ENCODE results near the gene LIN7B.
A peak's percentile ranks its signal among the peaks of the same experiment; 100 is the strongest.
"Not testable (repeated sequence)": the region's sequence is repeated elsewhere in the genome, so short reads cannot be mapped to it uniquely, and the experiment has no call there.

Gene LIN7B

GRCh38 chr19:49113762-49114629 lies at the start of gene LIN7B:
Gene LIN7B, plus strand, starts transcription at chr19:49114370. Its CDS starts 35 bp downstream, at chr19:49114405.
- DNase-seq (ENCODE audit: low read depth in 2 of 2): peak; percentile 57 to 69

GRCh38 chr19:49064768-49065611 lies 49.2 kb upstream of the LIN7B start, which contains the start of gene NTF4:
Gene NTF4, minus strand, starts transcription at chr19:49064818. Its CDS starts 2,821 bp downstream, at chr19:49061997.
- no peak for DNase-seq (ENCODE audit: low read depth in 2 of 2)

- no peak for DNase-seq (ENCODE audit: low read depth in 2 of 2)
Measured at GRCh38 chr19:49065905-49066512, 48.2 kb upstream of the LIN7B start.

GRCh38 chr19:49067554-49067953 lies 46.6 kb upstream of the LIN7B start:
- no peak for DNase-seq (ENCODE audit: low read depth in 2 of 2)

- no peak for DNase-seq (ENCODE audit: low read depth in 2 of 2)
Measured at GRCh38 chr19:49069026-49069425, 45.1 kb upstream of the LIN7B start.

- no peak for DNase-seq (ENCODE audit: low read depth in 2 of 2)
Measured at GRCh38 chr19:49070416-49070815, 43.8 kb upstream of the LIN7B start.

- no peak for DNase-seq (ENCODE audit: low read depth in 2 of 2)
Measured at GRCh38 chr19:49071860-49072547, 42.2 kb upstream of the LIN7B start.

GRCh38 chr19:49073514-49074378 lies 40.4 kb upstream of the LIN7B start:
- DNase-seq (ENCODE audit: low read depth in 2 of 2): no peak

GRCh38 chr19:49074869-49075268 lies 39.3 kb upstream of the LIN7B start:
- not testable (repeated sequence) for DNase-seq (ENCODE audit: low read depth in 2 of 2)

- no peak for DNase-seq (ENCODE audit: low read depth in 2 of 2)
Measured at GRCh38 chr19:49080392-49080791, 33.8 kb upstream of the LIN7B start.

- no peak for DNase-seq (ENCODE audit: low read depth in 2 of 2)
Measured at GRCh38 chr19:49081273-49081672, 32.9 kb upstream of the LIN7B start.

GRCh38 chr19:49084206-49085019 lies 29.8 kb upstream of the LIN7B start:
- no peak for DNase-seq (ENCODE audit: low read depth in 2 of 2)

GRCh38 chr19:49085020-49085867 lies 28.9 kb upstream of the LIN7B start, which contains the start of gene SNRNP70:
Gene SNRNP70, plus strand, starts transcription at chr19:49085451. Its CDS starts 964 bp downstream, at chr19:49086415.
- peak; percentile 98 to 99 for DNase-seq (ENCODE audit: low read depth in 2 of 2)

GRCh38 chr19:49085868-49086232 lies 28.3 kb upstream of the LIN7B start:
- no peak for DNase-seq (ENCODE audit: low read depth in 2 of 2)

GRCh38 chr19:49086296-49086695 lies 27.9 kb upstream of the LIN7B start:
- no peak for DNase-seq (ENCODE audit: low read depth in 2 of 2)

- no peak for DNase-seq (ENCODE audit: low read depth in 2 of 2)
Measured at GRCh38 chr19:49091391-49092038, 22.7 kb upstream of the LIN7B start.

- DNase-seq (ENCODE audit: low read depth in 2 of 2): no peak
Measured at GRCh38 chr19:49092686-49093085, 21.5 kb upstream of the LIN7B start.
